Activated naive CD4-positive, alpha-beta T cell (primary cell): ENCODE measurements around the gene WASF2.
"Not testable (repeated sequence)": the region's sequence is repeated elsewhere in the genome, so short reads cannot be mapped to it uniquely, and the experiment has no call there.

Source experiments
- DNase-seq, 4 experiments: peaks; one replicate each; lab custom pipeline; 2025; lab: John Stamatoyannopoulos, UW

Gene WASF2

DNA sequence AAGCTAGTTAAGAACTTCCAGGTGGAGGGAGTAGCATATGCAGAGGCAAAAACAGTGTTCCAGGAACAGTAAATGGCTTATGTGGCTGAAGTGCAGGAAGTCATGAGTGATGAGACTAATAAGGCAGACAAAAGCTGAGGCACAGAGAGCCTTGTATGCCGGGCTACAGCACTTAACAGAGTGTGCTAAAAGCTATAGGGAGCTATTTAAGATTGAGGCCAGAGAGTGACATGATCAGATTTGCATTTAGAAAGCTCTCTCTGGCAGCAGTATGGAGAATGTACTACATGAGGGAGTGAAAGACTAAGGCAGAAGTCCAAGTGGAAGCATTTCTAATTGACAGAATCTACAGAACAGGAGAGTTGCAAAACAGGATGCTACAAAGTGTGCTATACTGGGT is 38.6 kb downstream of the WASF2 start:
- no peak for DNase-seq

GRCh38 chr1:27448982-27449381 is 41.0 kb downstream of the WASF2 start:
- DNase-seq = no peak

DNA sequence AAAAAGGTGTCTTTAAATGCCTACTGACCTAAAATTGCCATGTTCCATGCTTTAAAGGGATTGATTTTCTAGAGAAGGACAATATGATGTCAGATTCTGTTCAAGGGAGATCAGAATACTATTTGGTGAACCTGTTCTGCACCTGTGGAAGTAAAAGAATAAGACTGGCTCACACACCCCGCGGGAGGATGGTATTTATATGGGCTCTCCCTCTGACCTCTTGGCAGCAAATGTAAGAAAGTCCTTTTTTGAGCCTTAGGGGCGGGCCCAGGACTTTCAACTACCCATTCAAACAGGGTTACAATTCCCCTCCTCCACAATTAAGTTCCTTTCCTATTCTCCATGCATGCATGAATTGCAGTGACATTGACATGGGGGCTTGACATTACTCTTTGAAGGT is 42.1 kb downstream of the WASF2 start:
- no peak for DNase-seq

DNA sequence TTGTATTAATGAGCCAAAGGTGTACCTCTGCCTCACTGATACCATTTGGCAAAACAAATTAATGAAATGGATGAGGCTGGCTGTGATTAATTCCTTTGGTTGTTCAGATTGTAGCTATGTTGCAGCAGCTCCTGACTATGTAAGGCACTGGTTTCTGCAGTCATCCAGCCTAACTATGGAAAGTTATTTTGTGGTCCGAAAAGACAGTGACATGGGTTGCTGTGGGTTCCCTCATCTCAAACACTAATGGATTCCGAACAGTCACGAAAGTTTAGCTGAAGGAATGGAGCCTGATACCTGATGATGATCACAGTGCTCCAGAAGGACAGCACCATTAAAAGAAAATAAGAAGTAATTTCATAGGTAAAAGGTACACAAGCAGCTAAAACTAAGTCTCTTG is 42.6 kb downstream of the WASF2 start:
- no peak for DNase-seq

- no peak for DNase-seq
Measured at GRCh38 chr1:27446496-27447020, 43.4 kb downstream of the WASF2 start.

DNA sequence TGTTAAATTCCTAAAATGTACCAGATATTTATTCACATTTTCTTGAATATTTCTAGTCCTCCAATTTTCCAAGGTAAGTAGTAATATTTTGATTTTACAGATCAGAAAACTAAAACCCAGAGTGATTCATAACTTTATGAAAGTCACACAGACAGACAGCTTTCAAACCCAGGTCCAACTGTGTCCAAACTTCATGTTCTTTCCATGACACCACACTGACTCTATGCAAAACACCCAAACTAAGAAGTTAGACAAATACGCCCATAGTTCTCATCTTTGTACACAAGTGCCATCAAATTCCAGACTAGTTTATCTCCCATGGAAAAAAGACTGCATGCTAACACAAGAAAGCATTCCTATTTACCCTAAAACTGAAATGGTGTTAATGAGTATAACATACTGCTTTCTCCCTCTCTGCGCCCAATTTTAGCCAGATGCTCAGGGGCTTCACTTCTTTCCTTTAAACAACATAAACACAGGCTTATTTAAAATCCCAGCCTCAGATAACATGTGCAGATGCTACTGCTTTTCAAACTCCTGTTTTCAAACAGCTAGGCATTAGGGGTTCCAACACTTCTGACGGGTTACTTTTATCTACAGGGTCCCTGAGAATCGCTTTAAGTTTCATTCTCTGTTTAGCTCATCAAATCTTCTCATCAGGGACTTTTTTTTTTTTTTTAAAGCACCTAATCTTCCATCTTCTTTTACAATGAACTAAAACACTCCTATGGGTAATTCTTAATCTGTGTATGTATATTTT is 44.6 kb downstream of the WASF2 start:
- no peak for DNase-seq

GRCh38 chr1:27444632-27445031 is 45.3 kb downstream of the WASF2 start:
- DNase-seq = no peak

DNA sequence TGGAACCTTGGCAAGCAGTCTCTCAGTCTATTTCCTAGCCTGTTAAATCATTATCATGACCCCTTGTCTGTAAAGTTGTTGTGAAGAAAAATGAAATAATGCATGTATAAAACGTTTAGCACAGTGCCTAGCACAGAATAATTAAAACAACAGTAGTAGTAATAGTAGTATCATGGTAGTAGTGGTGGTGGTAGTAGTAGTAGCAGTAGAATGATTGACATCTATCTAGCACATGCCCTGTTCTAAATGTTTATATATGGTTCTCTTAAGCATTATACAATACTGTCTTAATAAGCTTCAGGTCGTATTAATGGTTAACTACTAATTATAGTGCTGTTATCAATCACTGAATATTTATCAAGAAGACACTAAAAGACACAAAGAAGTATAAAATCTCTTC is 50.8 kb downstream of the WASF2 start:
- no peak for DNase-seq

- no peak for DNase-seq
Measured at GRCh38 chr1:27438621-27439061, 51.3 kb downstream of the WASF2 start.

DNA sequence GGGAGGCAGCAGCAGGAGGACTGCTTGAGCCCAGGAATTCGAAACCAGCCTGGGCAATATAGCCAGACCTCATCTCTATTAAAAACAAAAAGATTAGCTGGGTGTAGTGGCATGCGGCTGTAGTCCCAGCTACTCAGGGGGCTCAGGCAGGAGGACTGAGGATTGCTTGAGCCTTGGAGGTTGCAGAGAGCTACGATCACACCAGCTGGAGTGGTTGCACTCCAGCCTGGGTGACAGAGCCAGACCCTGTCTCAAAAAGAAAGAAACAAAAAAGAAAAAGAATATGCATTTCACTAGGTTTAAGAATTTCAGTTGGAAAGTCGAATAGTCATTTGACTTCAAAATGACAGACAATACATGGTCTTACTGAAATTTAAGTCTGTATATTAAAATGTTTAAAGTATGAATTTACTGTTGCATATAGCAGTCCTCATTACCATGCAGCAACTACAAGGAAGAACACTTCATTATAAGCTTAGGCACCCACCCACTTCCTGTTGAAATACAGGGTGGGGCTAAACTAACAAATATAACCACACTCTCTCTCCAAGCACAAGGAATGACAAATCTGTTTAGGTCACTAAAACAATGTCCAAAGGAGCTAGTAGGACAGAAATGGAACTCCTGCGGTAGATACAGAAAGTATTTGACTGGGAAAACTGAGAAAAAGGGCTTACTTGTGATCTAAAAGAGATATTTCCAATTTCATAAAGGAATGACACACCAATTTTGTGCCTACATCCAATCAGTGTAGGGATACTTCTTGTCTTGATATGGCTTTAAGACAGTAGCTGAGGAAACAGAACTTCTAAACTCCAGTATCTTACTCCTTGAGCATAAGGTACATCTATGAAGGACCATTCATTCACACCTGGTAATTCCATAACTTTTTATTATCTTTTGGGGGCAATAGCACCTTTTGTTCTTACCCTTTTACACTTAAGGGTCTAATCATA is 53.5 kb downstream of the WASF2 start:
- DNase-seq = no peak

DNA sequence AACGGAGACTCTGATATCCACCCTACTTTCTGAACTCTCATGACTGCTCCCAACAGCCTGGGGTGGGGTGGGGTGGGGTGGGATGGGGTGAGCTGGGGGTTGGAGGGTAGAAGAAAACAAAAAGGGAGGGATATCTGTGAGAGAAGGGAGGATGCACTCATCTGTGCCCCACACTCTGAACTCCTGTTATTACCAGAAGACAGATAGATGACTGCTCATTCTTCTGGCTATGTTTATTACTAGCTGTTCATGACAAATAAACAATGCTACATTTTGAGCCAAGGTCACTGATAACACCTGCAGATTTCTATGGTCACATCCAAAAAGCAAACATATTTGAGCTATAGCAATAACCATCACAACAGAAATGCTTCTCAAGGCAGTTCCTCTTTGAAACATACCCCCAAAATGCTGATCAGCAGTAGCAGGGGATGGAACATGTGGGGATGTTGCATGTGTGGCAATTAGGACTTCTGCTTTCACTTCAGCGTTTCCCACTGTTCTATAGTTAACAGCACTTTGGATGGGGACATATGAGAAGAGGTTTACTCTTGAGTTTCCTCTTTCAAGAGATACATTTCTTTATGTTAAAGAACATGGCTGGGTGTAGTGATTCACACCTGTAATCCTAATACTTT is 54.3 kb downstream of the WASF2 start:
- DNase-seq = no peak

GRCh38 chr1:27433706-27434105 is 56.3 kb downstream of the WASF2 start:
- no peak for DNase-seq

DNA sequence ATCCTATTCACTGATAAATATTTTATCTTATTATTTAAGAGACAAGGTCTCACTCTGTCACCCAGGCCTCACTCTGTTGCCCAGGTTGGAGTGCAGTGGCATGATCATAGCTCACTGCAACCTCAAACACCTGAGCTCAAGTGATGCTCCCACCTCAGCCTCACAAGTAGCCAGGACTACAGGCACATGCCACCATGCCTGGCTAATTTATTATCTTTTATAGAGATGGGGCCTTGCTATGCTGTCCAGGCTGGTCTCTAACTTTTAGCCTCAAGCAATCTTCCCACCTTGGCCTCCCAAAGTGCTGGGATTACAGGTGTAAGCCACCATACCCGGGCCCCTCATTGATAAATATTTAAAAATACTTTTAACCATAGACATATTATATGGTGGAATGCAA is 57.2 kb downstream of the WASF2 start:
- not testable (repeated sequence) for DNase-seq

GRCh38 chr1:27431601-27431940 is 58.4 kb downstream of the WASF2 start:
- DNase-seq = no peak

DNA sequence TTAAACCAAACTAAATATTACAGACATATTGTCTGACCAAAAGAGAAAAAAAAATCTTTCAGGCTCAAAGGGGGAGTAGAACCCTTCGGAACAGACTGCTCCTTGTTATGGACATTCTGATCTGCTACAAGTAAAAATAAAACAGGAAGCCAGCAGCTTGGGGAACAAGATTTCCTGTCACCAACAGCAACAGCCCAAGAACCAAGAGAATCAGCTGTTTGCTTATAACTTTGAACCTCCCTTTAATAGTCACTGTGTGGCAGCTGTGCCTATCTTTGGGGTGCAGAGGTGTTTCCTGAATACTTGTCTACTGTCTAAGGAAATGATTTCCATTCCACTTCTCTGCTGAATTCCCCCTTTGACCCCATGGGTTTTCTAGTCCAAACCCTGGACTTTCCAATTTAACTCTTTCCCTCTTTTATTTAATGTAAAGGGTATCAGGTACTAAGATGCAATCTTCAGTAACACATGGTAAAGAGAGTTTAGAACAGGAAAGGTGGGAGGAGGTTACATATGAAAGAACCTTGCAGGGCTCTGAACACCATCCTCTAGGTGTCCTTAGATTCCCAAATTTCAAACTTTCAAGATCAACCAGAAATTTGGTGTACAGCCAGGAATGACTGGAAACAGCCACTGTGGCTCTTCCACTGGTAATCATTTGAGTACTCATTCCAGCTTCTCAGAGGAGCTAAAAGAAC is 58.9 kb downstream of the WASF2 start:
- DNase-seq = no peak

- DNase-seq = no peak
Measured at GRCh38 chr1:27429029-27429425, 60.9 kb downstream of the WASF2 start.

DNA sequence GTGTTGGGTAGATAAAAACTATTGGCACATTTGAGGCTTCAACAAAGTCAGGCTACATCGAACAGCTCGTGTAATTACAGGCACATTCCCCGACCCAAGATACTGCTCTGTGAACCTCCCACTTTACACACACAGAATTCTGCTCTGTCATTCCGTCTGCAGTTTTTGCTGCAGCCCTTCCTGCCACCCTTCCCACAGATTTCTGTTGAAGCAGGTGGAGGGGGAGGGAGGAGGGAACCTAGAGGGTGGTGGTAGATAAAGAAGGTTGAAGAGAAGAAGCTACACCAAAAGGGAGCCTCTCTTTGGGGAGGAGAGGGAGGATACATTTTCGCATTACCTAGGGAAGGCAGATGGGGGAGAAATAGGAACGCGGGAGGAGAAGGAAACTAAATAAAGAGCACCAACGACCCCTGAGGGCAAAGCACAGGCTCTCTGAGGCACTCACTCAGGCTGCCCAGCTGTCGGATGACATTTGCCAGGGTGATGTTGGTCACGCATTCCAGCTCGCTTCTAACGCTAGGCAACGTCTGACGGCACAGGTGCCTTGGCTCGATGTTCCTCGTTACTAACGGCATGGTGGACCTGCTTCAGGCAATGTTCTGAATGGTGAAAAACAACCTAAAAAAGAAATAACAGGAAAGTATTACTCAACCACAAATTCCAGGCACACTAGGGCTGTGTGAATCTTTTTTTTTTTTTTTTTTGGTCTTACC is 61.5 kb downstream of the WASF2 start:
- DNase-seq = no peak

DNA sequence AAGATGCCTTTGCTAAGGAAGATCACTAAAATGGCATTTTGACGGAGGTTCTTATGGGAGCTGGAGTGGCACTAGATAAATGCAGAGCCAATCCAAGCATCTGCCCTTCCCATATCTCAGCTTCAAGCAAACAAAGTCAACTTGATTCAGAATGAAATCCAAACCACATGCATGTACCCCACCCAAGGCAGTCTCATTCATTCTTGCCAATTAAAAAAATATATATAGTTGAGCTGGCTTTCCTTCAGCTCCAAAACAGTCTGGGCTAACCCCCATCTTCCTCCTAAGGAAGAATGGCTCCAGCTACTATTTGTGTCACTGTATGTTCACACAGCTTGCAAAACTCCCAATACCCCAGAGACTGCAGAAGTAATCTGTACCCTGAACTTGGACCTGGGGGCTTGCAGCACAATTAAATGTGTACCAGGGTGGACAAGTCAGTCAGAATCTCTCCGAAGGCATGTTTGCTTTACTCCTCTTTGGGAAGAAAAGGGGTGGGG is 62.1 kb downstream of the WASF2 start:
- no peak for DNase-seq

- no peak for DNase-seq
Measured at GRCh38 chr1:27427329-27427728, 62.6 kb downstream of the WASF2 start.

GRCh38 chr1:27423709-27424108 is 66.3 kb downstream of the WASF2 start:
- DNase-seq = no peak
